Measurements from ENCODE around the gene PODXL. TPM values are rescaled to one million over a fixed set of nuclear protein-coding genes. Genes with fewer than 3 reads are reported as not detected.

Gene PODXL
- total and polyA plus RNA-seq, 3 donors from 2014 or later = 15.4 to 27.3 (median 19.4) TPM

DNA sequence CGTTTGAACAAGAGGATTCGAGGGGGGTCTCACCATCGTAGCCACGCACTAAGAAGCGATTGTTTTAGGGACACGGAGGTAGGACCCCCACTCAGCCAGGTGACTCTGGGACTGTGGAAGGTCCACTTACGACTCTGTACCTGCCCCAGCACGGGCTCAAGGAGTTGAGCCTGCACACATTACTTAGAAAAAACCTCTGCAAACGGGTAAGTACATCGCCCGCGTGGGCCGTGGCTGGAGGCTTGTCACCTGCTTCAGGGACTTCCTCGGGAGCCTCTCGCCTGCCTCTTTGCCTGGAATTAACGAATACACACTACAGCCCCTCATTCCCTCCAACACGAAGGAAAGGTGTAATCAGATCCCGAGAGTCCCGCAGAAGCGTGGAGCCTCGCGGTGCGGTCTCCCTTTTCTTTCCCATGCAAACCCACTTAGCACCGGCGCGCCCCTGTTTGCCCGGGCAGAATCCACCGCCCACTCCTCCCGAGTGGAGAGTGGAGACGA, 826 bp downstream of the PODXL start:
- Histone ChIP-seq H3K27me3 (no peaks in the 10 kb centered on the region), H3K27ac (no peak overlapping the region), H3K9me3 (no peaks in the 10 kb centered on the region), H3K36me3 (ENCODE audit: low read depth, missing control alignments) (no peaks in the 10 kb centered on the region), H3K4me1 (peaks cover 18% of the 10 kb centered on the region), H3K4me3 (peak overlapping the region; percentile 58 to 68)
- intact Hi-C loops (cut with DNase I; ENCODE audit: low total_unique reads) = no loop called here
- WGBS, 2 donors = 13 to 14% methylated on average over 21 to 30 of the region's 30 CpGs
- TF ChIP-seq POLR2A (IDR thresholded peaks at IDR 0.05) (no peak), CTCF (IDR thresholded peaks at IDR 0.05) (no peak)
- DNase-seq = no peak

- Histone ChIP-seq H3K4me1 (peaks cover 18% of the 10 kb centered on the region), H3K9me3 (no peaks in the 10 kb centered on the region), H3K27me3 (no peaks in the 10 kb centered on the region), H3K36me3 (ENCODE audit: low read depth, missing control alignments) (no peaks in the 10 kb centered on the region), H3K4me3 (no peak overlapping the region), H3K27ac (no peak overlapping the region)
- intact Hi-C loops (cut with DNase I; ENCODE audit: low total_unique reads) = no loop called here
- no peak for DNase-seq
- no peak for TF ChIP-seq CTCF (IDR thresholded peaks at IDR 0.05)
- TF ChIP-seq POLR2A (IDR thresholded peaks at IDR 0.05) = no peak
- 53 to 73% methylated on average over 12 of the region's 12 CpGs for WGBS, 2 donors
These were observed 1.4 kb downstream of the PODXL start for GRCh38 chr7:131554880-131555516.

- no peak for DNase-seq
- WGBS, 2 donors = 76 to 78% methylated on average over 3 to 4 of the region's 4 CpGs
- Histone ChIP-seq H3K4me1 (peaks cover 18% of the 10 kb centered on the region), H3K27ac (no peak overlapping the region), H3K4me3 (no peak overlapping the region), H3K9me3 (no peaks in the 10 kb centered on the region), H3K27me3 (no peaks in the 10 kb centered on the region), H3K36me3 (ENCODE audit: low read depth, missing control alignments) (no peaks in the 10 kb centered on the region)
- intact Hi-C loops (cut with DNase I; ENCODE audit: low total_unique reads) = no loop called here
- TF ChIP-seq CTCF (IDR thresholded peaks at IDR 0.05) (no peak), POLR2A (IDR thresholded peaks at IDR 0.05) (no peak)
These were observed 2.5 kb downstream of the PODXL start for GRCh38 chr7:131553931-131554330.

DNA sequence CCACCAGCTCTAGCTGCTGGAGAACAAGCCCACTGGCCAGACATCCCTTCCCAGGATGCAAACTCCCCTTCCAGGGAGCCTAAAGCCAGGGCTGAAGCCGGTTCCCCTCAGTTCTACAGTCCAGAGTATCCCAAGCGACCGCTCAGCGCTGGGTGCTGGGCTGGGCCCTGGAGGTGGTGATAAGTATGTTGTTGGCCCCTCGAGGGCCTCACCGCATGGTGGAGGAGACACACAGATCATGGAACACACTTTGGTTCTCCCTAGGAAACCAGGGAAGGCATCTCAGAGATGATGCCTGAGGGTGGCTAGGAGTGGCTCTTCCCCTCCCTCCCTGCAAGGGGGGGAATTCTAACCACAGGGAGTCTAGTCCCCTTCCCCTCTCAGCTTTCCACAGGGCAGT, 4.4 kb downstream of the PODXL start:
- Histone ChIP-seq H3K4me1 (peaks cover 10% of the 10 kb centered on the region), H3K4me3 (no peak overlapping the region), H3K36me3 (ENCODE audit: low read depth, missing control alignments) (no peaks in the 10 kb centered on the region), H3K27ac (no peak overlapping the region), H3K27me3 (no peaks in the 10 kb centered on the region), H3K9me3 (no peaks in the 10 kb centered on the region)
- 84 to 91% methylated on average over 4 to 6 of the region's 6 CpGs for WGBS, 2 donors
- TF ChIP-seq POLR2A (IDR thresholded peaks at IDR 0.05) = no peak
- no peak for TF ChIP-seq CTCF (IDR thresholded peaks at IDR 0.05)
- intact Hi-C loops (cut with DNase I; ENCODE audit: low total_unique reads) = no loop called here
- no peak for DNase-seq

- TF ChIP-seq CTCF (IDR thresholded peaks at IDR 0.05) (no peak), POLR2A (IDR thresholded peaks at IDR 0.05) (no peak)
- H3K27me3 ChIP-seq = no peaks in the 10 kb centered on the region
- H3K36me3 ChIP-seq (ENCODE audit: low read depth, missing control alignments) = no peaks in the 10 kb centered on the region
- no peak for DNase-seq
- 82% methylated on average over 5 of the region's 5 CpGs for WGBS, 2 donors
- intact Hi-C loops (cut with DNase I; ENCODE audit: low total_unique reads) = no loop called here
- H3K4me1 ChIP-seq = peaks cover 4% of the 10 kb centered on the region
- no peak overlapping the region for H3K27ac ChIP-seq
- no peaks in the 10 kb centered on the region for H3K9me3 ChIP-seq
- H3K4me3 ChIP-seq = no peak overlapping the region
These were observed 5.6 kb downstream of the PODXL start for GRCh38 chr7:131550846-131551245.

All from testis (tissue), 3 donors.